NB4 (cell line): ENCODE measurements around the gene RIIAD1.
A peak's percentile ranks its signal among the peaks of the same experiment; 100 is the strongest.
"Not testable (repeated sequence)": the region's sequence is repeated elsewhere in the genome, so short reads cannot be mapped to it uniquely, and the experiment has no call there.

Experiments
- DNase-seq: peaks from one replicate; pipeline ENCODE4 v3.0.0; 2010; ENCODE audit warnings: low read depth
- H3K4me3 ChIP-seq: one replicate; pipeline ENCODE4 v1.5.1; 2011; ENCODE audit warnings: mild to moderate bottlenecking, low read depth, low read length, moderate library complexity
- CTCF ChIP-seq: IDR thresholded peaks from one replicate; pipeline ENCODE4 v1.5.1; 2012; ENCODE audit warnings: low read depth, low read length
- MAX ChIP-seq: IDR thresholded peaks from 2 replicates; pipeline ENCODE4 v1.6.1; 2011; ENCODE audit warnings: low read depth, low read length
- MYC ChIP-seq: IDR thresholded peaks from 2 replicates; pipeline ENCODE4 v1.6.1; 2011; ENCODE audit warnings: low read depth, low read length
- POLR2A ChIP-seq: IDR thresholded peaks from 2 replicates; pipeline ENCODE4 v1.6.1; 2011; ENCODE audit warnings: mild to moderate bottlenecking; ENCODE audit not compliant: insufficient read length; ENCODE audit errors: extremely low read depth

Gene RIIAD1

GRCh38 chr1:151720974-151721787 is at the start of gene RIIAD1:
TSS of gene RIIAD1 (plus strand) at chr1:151721522. CDS start at chr1:151721537, 15 bp downstream.
- no peak within 1 kb of the TSS for H3K4me3 ChIP-seq
- no peak for TF ChIP-seq CTCF
- TF ChIP-seq POLR2A = no peak
- TF ChIP-seq MAX = no peak
- no peak for TF ChIP-seq MYC
- peak; percentile 12 for DNase-seq

- DNase-seq = no peak
- no peak overlapping the region for H3K4me3 ChIP-seq
- no peak for TF ChIP-seq MAX
- TF ChIP-seq MYC = no peak
- no peak for TF ChIP-seq POLR2A
- no peak for TF ChIP-seq CTCF
Measured at GRCh38 chr1:151673407-151673806, 47.9 kb upstream of the RIIAD1 start.

- H3K4me3 ChIP-seq = no peak overlapping the region
- DNase-seq = no peak
- no peak for TF ChIP-seq POLR2A
- no peak for TF ChIP-seq CTCF
- no peak for TF ChIP-seq MAX
- no peak for TF ChIP-seq MYC
Measured at GRCh38 chr1:151680391-151680790, 40.9 kb upstream of the RIIAD1 start.

- no peak for TF ChIP-seq MYC
- no peak for DNase-seq
- no peak overlapping the region for H3K4me3 ChIP-seq
Measured at GRCh38 chr1:151680826-151681225, 40.5 kb upstream of the RIIAD1 start.

- no peak overlapping the region for H3K4me3 ChIP-seq
- DNase-seq = no peak
- no peak for TF ChIP-seq POLR2A
- TF ChIP-seq MYC = no peak
- no peak for TF ChIP-seq CTCF
- no peak for TF ChIP-seq MAX
Measured at GRCh38 chr1:151681923-151682322, 39.4 kb upstream of the RIIAD1 start.

- not testable (repeated sequence) for DNase-seq, H3K4me3 ChIP-seq
Measured at GRCh38 chr1:151682901-151683300, 38.4 kb upstream of the RIIAD1 start.

GRCh38 chr1:151684128-151684527 is 37.2 kb upstream of the RIIAD1 start:
- TF ChIP-seq MAX = no peak
- DNase-seq = no peak
- no peak overlapping the region for H3K4me3 ChIP-seq
